Mesothelial cell of epicardium (in vitro differentiated cells): Measurements from ENCODE around the gene CELF1. TPM values are rescaled to one million over a fixed set of nuclear protein-coding genes. Genes with fewer than 3 reads are reported as not detected.

Experiments used
- DNase-seq, 2 experiments: peaks; one replicate each; pipeline ENCODE4 v3.0.0; 2021; ENCODE audit warnings: low spot score in 2 of 2; ENCODE audit not compliant: unreplicated experiment in 2 of 2
- H3K27ac Mint-ChIP-seq: 2 replicates; pipeline ENCODE4 v1.8.0; 2021; ENCODE audit warnings: mixed read lengths
- H3K27me3 Mint-ChIP-seq: 2 replicates; pipeline ENCODE4 v1.8.0; 2021; ENCODE audit warnings: low read depth, mixed read lengths
- H3K36me3 Mint-ChIP-seq: 2 replicates; pipeline ENCODE4 v1.8.0; 2021; ENCODE audit warnings: mixed read lengths
- H3K4me1 Mint-ChIP-seq: 2 replicates; pipeline ENCODE4 v1.8.0; 2021; ENCODE audit warnings: mixed read lengths
- H3K4me3 Mint-ChIP-seq: 2 replicates; pipeline ENCODE4 v1.8.0; 2021; ENCODE audit warnings: mild to moderate bottlenecking, moderate library complexity, mixed read lengths
- H3K9me3 Mint-ChIP-seq: 2 replicates; pipeline ENCODE4 v1.8.0; 2021; ENCODE audit warnings: mixed read lengths
- total RNA-seq: library from RNA; stranded (reverse); gene quantifications from 3 replicates; pipeline ENCODE4 v1.2.1, GENCODE V29; 2021
- TF ChIP-seq, protein P1 (sequence below): fragments of 200-600 bp; sonication (generic); IDR thresholded peaks from one replicate; pipeline ENCODE4 v1.5.0; 2021; ENCODE audit warnings: antibody characterized with exemption; ENCODE audit not compliant: unreplicated experiment

The CELF1 gene
- total RNA-seq, 1 donor from 2014 or later: 123 TPM

DNA sequence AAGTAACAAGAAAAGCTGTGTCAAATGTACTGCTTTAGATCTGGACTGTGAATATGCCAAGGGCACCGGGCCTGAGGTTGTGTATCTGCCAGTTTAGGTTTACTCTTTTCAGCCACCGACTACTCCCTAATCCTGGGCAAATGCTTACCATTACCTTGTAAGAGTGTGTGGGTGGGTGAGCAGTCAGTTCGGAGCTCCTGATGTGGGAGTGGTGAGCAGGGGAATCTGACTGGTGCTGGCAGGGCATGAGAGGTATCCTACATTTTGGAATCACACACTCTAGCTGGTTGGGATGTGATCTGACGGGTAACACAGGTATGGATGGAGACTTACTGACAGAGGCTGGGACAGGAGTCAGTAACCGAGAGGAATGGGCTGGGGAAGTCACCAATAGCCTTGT is 30.9 kb upstream of the CELF1 start:
- TF ChIP-seq, protein P1, sequence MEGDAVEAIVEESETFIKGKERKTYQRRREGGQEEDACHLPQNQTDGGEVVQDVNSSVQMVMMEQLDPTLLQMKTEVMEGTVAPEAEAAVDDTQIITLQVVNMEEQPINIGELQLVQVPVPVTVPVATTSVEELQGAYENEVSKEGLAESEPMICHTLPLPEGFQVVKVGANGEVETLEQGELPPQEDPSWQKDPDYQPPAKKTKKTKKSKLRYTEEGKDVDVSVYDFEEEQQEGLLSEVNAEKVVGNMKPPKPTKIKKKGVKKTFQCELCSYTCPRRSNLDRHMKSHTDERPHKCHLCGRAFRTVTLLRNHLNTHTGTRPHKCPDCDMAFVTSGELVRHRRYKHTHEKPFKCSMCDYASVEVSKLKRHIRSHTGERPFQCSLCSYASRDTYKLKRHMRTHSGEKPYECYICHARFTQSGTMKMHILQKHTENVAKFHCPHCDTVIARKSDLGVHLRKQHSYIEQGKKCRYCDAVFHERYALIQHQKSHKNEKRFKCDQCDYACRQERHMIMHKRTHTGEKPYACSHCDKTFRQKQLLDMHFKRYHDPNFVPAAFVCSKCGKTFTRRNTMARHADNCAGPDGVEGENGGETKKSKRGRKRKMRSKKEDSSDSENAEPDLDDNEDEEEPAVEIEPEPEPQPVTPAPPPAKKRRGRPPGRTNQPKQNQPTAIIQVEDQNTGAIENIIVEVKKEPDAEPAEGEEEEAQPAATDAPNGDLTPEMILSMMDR: no peak
- H3K36me3 Mint-ChIP-seq: peaks cover 14% of the 10 kb centered on the region
- no peaks in the 10 kb centered on the region for H3K9me3 Mint-ChIP-seq
- no peaks in the 10 kb centered on the region for H3K27me3 Mint-ChIP-seq
- no peak overlapping the region for H3K27ac Mint-ChIP-seq
- H3K4me3 Mint-ChIP-seq: no peak overlapping the region
- no peak for DNase-seq
- peaks cover 10% of the 10 kb centered on the region for H3K4me1 Mint-ChIP-seq

DNA sequence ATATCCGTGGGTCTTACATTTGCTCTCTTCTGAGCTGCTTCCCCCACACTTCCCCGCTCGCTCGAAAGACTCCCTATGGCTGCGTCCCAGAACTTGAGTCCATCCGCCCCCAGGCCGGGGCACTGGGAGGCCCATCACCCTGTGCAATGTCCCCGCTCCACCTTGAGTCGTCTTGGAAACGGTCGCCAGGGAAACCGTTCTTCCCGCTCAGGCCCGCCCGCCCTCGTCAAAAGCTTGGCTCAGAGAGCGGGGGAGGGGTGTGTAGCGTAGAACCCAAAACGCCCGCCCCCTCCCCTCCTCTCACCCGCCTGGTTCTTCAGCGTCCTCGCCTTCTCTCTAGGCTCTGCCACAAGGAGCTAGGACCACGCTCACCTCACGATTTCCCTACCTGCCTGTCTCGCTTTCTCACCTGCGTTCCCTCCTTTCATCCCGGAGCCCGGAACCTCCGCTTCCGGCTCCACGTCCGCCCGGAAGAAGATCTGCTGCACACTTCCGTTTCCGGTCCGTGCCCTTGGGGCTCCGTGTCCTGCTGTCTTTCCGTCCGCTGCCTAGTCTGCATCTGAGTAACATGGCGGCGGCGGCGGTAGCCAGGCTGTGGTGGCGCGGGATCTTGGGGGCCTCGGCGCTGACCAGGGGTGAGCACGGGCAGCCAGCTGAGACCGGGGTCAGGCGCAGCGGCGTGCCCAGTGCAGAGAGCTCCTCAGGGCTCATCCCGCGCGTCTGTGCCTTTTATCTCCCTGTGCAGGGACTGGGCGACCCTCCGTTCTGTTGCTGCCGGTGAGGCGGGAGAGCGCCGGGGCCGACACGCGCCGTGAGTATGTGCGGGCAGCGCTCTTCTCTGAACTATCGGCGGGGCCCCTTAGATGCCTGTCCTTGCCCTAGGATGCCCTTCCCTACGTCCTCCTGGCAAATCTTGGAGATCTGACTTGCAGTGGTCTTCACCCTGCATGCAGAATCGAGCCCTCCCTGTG is 25.9 kb upstream of the CELF1 start, which contains the start of the genes KBTBD4 and NDUFS3:
TSS of gene KBTBD4 (minus strand) at position 447 of the 971 bp plus-strand sequence. CDS start at position 428, 19 bp downstream.
TSS of gene NDUFS3 (plus strand) at position 551 of the 971 bp plus-strand sequence. CDS start at position 569, 18 bp downstream.
- peaks cover 14% of the 10 kb centered on the region for H3K36me3 Mint-ChIP-seq
- peak within 1 kb of the TSS; percentile 97 for H3K27ac Mint-ChIP-seq
- peaks cover 29% of the 10 kb centered on the region for H3K4me1 Mint-ChIP-seq
- no peaks in the 10 kb centered on the region for H3K27me3 Mint-ChIP-seq
- DNase-seq: peak; percentile 80 to 94
- TF ChIP-seq, protein P1: no peak
- no peaks in the 10 kb centered on the region for H3K9me3 Mint-ChIP-seq
- peak within 1 kb of the TSS; percentile 97 for H3K4me3 Mint-ChIP-seq

DNA sequence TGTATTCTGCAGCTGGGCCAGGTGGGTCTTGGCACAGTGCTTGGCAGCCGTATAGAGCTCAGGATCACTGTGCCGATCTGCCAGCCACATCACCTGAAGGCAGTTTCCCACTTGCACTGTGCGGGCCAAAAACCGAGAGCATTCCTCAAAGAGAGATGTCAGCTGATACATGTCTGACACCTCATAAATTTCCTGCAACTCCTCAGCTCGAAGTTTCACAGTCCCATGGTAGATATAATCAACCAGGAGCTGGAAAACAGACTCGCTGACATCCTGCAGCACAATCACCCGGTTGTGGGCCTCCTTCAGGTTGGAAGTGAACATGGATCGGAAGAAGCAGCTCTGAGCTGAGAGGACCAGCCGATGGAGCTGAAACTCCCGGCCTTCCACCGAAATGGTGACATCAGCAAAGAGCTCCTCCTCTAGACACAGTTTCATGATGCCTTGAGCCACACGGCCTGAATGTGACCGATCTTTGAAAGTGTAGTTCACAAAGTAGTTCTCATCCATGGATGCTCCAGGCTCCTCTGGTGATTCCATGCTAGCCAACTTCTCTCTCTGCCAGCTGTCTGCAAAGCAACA is 24.6 kb upstream of the CELF1 start:
- no peak for DNase-seq
- Mint-ChIP-seq H3K9me3 (no peaks in the 10 kb centered on the region), H3K36me3 (peaks cover 15% of the 10 kb centered on the region), H3K27ac (peak overlapping the region; percentile 97), H3K4me3 (peak overlapping the region; percentile 97), H3K27me3 (no peaks in the 10 kb centered on the region), H3K4me1 (peaks cover 29% of the 10 kb centered on the region)
- TF ChIP-seq, protein P1: no peak

DNA sequence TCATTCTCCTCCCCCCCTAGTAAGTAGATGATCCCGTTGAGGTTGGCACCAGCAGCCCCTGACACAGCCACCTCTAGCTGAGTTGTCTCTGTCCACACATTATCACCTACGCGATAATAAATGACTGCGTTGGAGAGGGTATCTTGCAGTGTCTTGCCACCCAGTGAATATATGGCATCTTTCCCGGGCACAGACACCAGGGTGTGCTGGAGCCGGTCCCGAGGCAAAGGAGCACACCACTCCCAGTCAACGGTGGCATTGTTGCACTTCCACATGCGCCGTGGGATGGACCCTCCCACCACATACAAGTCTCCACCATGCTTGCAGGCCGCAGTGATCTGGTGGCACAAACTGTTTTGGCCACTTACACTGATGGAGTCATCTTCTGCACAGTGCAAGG is 20.4 kb upstream of the CELF1 start:
- peaks cover 25% of the 10 kb centered on the region for H3K36me3 Mint-ChIP-seq
- no peak for DNase-seq
- TF ChIP-seq, protein P1: no peak
- no peak overlapping the region for H3K4me3 Mint-ChIP-seq
- H3K4me1 Mint-ChIP-seq: peaks cover 14% of the 10 kb centered on the region
- no peak overlapping the region for H3K27ac Mint-ChIP-seq
- no peaks in the 10 kb centered on the region for H3K9me3 Mint-ChIP-seq
- H3K27me3 Mint-ChIP-seq: no peaks in the 10 kb centered on the region

DNA sequence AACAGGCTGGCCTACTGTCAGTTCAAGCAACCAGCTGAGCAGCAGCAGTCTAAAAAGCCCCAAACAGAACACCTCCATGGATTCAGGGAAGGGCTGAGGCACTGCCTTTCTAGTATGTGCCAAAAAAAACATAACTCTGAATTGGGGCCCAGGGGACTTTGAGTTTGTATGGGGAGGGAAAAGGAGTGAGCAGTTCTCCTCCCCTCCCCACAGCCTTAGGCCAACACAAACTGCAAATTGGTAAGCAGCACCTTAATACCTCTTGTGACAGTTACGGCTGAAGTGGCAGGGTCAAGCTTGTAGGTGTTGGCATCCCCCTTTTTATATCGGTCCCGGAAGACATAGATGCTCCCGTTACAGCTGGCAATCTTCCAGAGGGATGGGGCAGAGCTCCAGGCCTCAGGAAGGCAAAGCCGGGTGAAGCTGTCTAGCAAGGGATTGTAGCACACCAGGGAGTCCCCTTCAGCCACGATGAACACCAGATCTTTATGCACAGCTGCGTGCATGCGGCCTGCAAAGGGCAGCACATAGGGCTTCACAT is 19.9 kb upstream of the CELF1 start:
- no peak for DNase-seq
- peaks cover 25% of the 10 kb centered on the region for H3K36me3 Mint-ChIP-seq
- TF ChIP-seq, protein P1: no peak
- H3K4me1 Mint-ChIP-seq: peaks cover 9% of the 10 kb centered on the region
- no peaks in the 10 kb centered on the region for H3K9me3 Mint-ChIP-seq
- no peak overlapping the region for H3K27ac Mint-ChIP-seq
- no peaks in the 10 kb centered on the region for H3K27me3 Mint-ChIP-seq
- H3K4me3 Mint-ChIP-seq: no peak overlapping the region
